Activated CD4-positive, alpha-beta T cell treated with anti-CD3 and anti-CD28 coated beads for 1 hour (primary cell): Measurements from ENCODE around the gene AKAP5.
"Not testable (repeated sequence)": the region's sequence is repeated elsewhere in the genome, so short reads cannot be mapped to it uniquely, and the experiment has no call there.

Experiments used
- DNase-seq: peaks from one replicate; pipeline ENCODE4 v3.0.0-alpha.2; 2020

AKAP5 gene

DNA sequence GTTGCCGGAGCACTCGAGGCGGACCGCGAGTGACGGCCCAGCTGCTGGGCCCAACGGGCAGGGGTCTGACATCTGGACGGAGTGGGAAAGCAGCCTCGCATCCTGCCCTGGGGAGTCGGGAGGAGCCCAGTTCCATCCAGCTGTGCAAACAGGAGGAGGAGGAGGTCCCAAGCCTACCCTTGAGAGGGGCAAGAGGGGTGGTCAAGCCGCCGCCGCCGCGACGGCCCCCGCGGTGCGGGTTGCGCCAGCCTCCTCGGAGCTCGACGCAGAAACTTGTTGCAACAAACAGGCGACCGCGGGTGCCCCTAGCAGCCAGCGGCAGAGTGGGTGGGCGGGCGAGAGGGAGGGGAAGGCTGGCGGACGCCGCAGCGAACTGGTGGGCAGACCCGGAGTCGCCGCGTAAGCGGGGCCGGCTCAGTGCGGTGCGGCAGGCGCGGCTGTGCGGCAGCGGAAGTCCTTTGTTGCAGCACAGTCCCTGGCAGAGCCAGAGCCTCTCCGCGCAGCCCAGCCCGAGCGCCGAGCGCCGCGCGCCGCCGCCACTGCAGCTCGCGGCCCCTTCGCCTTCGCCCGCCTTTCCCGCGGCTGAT, 39.1 kb downstream of the AKAP5 start, which contains the start of gene ZBTB1:
TSS of gene ZBTB1 (plus strand) at position 461 of the 587 bp plus-strand sequence. CDS start 16,735 bp downstream, outside the sequence.
- DNase-seq = peak; percentile 75

DNA sequence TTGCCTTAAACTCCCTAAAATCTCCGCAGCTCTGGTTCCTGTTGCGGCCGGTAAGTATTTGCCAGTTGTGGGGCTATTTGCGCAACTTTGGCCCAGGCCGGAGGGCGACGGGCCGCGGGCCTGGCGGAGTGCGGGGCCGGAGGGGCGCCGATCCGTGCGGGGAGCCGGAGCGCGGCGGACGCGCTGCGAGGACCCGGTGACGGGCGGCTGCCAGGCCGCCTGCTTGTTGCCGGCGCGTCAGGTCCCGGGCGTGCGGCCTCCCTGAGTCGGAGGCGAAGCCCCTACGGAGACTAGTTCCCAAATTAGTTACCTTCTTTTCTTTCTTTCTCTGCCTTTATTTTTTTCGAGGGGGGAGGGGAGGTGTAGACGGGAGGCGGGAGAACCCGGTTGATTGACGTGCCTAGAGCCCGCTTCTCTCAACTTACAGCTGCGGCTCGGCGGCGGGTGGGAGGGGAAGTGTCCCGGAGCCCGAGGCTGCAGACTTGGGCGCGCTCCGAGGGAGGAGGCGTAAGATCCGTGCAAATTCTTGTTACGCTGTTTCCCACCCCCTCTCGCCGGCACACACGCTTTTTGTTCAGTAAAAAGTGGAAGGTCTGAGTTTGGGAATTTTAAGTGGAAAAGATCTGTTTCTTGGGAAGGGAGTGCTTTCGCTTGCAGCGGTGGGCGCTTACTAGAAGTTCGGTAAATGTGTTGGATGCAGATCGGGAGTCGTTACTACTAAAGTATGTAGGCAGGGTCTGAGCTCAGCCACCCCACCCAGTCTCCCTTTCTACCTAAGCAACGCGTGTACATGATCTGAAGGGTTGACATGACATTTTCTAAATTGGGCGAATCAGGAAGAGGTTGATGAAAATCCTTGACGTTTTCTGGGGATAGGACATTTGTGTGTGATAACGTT, 39.8 kb downstream of the AKAP5 start:
- peak; percentile 74 for DNase-seq

DNA sequence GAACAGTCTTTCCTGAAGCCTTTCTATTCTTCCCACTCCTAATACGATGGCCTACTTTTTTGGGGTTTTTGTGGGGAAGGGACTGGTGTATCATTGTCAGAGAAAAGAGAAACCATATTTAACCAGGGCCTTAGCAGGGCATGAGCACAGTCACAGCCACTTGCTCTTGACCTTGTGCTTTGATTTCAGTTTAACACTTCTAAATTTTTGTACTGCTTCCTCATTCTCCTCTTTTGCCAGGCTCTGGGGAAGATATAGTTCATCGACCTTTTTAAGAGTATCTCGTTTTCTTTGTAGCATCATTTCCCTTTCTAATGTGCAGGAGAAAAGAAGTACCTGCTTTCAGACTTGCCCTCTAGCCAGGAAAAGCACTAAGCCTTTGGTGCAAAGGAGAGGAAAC, 41.4 kb downstream of the AKAP5 start:
- DNase-seq = no peak

DNA sequence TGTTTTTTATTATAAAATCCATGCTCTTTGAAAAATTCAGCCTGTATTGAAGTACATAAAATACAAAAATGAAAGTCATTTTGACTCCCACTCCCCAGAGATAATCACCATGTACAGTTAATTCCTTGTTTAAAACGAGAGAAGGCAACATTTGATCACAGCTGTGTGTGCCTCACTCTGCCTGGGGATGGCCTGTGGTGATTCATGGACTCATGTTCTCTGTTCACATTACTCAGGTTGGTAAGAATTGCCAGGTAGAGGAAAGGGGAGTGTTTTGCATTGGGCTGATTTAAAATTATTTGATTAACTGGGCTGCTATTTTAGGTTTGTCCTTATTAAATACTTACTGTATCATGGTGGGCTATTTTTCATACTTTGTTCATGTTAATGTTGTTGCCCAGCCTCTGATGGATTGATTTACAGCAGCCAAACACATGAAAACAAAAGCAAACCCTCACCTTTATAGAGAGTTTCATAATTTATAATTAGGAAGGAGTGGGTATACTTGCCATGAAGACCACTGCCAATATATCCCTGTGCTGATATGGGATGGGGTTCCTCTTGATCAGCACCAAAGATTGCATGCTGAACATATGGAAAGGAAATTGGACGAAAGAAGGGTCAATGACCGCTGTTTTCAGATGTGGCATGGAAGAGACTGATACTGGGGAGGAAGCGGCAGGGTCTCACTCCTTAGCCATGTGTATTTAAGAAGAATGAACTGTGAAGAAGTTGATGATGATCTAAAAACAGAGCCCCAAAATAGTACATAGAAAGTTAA, 42.3 kb downstream of the AKAP5 start:
- no peak for DNase-seq

DNA sequence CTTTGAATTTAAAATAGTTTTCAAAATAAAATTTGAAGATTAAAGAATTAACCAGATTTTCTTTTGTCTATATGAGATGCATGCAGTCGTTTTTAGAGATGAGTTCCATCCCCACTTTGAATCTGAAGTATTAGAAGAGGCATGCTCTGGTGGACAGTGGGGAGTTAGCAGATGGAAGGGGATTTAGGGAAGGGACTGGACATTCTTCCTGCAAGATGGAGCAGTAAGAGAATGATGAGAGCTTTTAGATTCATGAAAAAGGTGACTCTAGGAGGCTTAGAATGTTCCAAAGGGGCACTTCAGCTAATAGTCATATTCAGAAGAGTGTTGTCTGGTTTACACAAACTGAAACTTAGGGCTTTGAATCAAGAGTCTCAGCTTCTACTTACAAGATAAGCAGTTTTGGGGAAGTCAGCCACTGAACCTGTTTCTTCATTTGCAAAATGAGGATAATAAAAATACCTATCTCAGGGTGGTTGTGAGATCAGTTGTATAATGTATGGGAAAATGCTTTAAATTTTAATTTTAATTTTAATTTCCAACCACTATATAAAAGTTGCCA, 43.0 kb downstream of the AKAP5 start:
- DNase-seq = no peak

DNA sequence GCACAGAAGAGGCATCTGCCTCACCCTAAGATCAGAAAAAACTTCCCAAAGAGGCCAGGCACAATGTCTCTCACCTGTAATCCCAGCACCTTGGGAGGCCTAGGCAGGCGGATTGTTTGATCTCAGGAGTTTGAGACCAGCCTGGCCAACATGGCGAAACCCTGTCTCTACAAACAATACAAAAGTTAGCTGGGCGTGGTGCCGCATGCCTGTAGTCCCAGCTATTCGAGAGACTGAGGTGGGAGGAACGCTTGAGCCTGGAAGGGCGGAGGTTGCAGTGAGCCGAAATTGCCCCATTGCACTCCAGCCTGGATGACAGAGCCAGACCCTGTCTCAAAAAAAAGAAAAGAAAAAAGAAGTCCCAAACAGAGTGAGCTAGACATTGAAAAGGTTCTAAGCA, 43.7 kb downstream of the AKAP5 start:
- DNase-seq = no peak

DNA sequence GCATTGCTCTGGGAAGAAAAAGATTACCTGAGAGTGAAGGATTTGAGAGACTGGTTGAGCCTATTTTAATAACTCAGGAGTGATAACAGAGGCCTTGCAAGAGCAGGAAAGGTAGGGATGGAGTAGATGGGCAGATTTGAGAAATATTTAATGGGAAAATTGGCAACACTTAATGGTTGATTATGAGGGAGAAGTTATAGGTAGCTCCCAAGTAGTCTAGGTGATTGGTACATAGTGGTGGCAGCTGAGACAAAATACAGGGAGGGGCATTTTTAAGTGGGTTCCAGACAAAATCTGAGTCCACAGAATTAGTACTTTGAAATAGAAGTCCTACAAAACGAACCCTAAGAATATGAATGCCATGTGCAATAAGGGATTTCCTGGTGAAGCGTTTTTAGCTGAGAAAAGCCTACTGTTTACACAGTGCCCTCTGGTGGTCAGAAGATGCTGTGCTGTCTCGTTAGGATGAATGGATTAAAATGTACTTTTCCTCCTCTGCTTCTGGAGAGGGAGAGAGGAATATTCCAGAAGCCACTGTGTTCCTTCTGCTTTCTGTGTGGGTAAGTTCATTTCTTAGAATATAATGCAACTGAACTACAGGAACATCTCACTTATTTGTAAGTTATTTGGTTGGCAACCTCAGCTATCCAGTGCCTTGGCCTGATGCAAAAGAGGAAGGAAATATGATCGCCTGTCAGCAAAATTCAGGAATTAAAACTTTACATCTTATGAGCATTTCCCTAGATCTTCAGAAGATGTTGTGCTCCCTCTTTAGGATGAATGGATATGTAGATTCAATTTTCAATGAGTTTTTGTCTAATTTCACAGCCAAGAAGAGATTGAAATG, 45.7 kb downstream of the AKAP5 start:
- DNase-seq = peak; percentile 35

DNA sequence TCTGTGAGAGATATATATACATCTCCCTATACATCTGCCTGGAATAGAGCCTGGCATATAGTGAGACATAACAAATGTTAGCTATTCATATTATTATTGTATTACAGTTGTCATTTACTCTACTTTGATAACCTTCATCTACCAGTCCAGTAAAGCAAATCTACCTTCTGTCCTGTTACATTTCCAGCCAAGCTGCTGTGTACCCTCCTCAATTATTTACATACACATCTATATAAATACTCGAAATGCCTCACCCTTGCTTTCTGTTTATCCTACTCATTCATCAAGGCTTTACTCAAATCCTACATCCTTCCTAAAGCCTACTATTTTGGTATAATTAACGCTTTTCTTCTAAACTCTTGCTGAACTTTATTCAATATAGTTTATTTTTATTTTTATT, 48.0 kb downstream of the AKAP5 start:
- no peak for DNase-seq

DNA sequence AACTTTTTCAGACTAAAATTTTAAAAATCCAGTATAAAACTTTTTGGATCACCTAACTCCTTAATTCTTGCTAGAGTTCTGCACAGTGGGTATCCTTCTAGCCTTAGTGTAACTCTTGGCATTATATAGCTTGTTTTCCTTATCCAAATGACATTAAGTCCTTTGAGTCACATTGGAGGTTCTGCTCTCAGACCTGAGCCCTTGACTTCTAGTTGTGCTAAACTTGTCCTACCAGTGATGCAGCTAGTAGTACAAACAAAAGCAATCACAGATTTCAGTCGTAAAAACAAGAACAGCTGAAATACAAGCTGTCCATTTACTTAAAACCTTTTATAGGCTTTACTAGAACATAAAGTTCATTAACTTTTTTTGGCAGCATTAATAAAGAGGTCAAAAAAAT, 49.8 kb downstream of the AKAP5 start:
- no peak for DNase-seq

DNA sequence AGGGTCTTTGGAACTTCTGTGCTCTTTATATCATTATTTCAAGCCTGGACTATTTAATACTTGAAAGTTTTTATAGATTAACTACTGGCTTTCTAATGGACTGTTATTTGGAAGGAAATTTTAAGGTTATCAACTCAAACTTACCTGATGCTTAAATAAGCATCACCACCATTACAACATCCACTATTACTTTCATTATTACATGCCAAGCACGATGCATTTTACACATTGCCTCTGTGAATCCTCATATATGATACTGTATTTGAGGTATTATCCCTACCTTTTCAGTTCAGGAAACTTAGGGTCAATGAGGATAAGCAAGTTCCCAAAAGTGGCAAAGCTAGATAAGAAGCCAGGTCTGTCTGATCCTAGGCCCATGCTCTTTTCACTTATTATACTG, 51.7 kb downstream of the AKAP5 start:
- DNase-seq = no peak

DNA sequence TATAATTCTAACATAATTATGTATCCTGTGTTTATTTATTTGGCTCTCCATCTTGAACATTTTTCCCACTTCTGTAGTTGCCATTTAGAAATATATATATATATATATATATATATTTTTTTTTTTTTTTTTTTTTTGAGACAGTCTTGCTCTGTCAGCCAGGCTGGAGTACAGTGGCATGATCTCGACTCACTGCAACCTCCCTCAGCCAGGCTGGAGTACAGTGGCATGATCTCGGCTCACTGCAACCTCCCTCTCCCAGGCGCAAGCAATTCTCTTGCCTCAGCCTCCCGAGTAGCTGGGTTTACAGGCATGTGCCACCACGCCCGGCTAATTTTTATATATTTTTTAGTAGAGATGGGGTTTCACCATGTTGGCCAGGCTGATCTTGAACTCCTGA, 52.4 kb downstream of the AKAP5 start:
- not testable (repeated sequence) for DNase-seq

DNA sequence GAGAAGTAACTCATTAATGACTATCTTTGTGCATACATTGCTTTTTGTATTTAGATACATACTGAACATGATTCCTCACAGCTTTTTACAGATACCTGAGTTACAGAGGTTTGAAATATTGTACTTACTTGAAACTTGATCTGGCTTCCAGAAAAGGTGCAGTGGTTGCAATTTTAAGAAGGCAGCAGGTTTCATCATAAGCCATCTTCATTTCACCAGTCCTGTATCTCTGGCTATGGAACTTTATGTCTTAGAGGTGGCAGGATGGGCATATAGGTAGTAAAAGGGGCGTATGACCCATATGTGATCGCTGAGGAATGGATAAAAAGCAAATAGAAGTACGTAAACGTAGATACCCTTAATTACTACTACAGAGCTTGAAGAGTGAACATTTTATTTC, 52.9 kb downstream of the AKAP5 start:
- no peak for DNase-seq

DNA sequence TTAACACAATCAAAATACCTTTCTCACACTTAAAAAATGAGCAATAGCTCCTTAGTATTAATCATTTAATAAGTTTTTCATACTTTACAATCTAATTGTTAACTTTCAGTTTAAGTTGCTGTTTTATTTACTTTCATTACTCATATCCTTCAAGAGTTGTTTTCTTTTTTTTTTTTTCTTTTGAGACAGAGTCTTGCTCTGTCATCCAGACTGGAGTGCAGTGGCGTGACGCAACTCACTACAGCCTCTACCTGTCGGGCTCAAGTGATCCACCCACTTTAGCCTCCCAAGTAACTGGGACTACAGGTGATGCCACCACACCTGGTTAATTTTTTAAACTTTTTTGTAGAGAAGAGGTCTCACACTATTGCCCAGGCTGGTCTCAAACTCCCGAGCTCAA, 55.4 kb downstream of the AKAP5 start:
- DNase-seq = no peak

DNA sequence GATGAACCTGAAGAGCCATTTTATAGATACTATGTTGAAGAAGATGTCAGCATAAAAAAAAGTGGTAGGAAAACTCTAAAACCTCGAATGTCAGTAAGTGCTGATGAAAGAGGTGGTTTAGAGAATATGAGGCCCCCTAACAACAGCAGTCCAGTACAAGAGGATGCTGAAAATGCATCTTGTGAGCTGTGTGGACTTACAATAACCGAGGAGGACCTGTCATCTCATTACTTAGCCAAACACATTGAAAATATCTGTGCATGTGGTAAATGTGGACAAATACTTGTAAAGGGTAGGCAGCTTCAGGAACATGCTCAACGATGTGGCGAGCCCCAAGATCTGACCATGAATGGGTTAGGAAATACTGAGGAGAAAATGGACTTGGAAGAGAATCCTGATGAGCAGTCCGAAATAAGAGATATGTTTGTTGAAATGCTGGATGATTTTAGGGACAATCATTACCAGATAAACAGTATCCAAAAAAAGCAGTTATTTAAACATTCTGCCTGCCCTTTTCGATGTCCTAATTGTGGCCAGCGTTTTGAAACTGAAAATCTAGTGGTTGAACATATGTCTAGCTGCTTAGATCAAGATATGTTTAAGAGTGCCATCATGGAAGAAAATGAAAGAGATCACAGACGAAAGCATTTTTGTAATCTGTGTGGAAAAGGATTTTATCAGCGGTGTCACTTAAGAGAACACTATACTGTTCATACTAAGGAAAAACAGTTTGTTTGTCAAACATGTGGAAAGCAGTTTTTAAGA, 57.5 kb downstream of the AKAP5 start:
- no peak for DNase-seq
